ENCODE data around the gene EBLN1. TPM values are rescaled to one million over a fixed set of nuclear protein-coding genes. Genes with fewer than 3 reads are reported as not detected.
A peak's percentile ranks its signal among the peaks of the same experiment; 100 is the strongest.

Gene EBLN1
- total and polyA plus RNA-seq, 9 of the 15 experiments (the other 6 are each of a cell fraction or from before 2014, with no cell fraction given) = 0.06 to 3.1 (median 0.80) TPM

DNA sequence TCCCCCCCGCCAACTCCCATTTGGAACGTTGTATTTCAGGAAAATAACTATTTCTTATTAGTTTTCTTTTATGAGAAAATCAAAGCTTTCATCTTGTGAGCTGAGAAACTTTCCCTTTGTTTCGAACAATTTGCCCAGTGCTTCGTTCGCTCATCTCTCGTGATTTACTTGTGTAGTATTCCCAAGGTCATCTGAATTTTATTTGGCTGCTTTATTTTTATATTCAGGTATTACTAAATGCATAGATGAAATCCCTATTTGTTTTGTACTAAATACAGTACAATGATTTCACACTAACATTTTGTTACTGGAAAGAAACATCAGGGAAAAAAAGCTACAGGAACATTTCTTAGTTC is 12.0 kb upstream of the EBLN1 start (continued):
- TF ChIP-seq HNRNPLL (IDR thresholded peaks at IDR 0.05; ENCODE audit: low read depth, low read length, poor library complexity, severe bottlenecking) (no peak), LEF1 (IDR thresholded peaks at IDR 0.05) (0 out of 2 replicates have a peak, but pooled peaks have one; percentile 5), KDM5B (IDR thresholded peaks at IDR 0.05; ENCODE audit: insufficient replicate concordance, low read depth, low read length) (no peak), TARDBP (IDR thresholded peaks at IDR 0.05) (0 out of 2 replicates have a peak, but pooled peaks have one; percentile 2), HLTF (IDR thresholded peaks at IDR 0.05) (no peak), ADNP (tag; IDR thresholded peaks at IDR 0.05) (peak; percentile 30), CBFA2T3 (IDR thresholded peaks at IDR 0.05) (no peak), ZBTB40 (IDR thresholded peaks at IDR 0.05) (peak; percentile 10; the same call in 1 of the 2 replicates), ZBTB40 (CRISPR knock-in tag; IDR thresholded peaks at IDR 0.05) (no peak)

Measured in K562 (cell line).